NCI-H2081 treated with DMSO at 0.1 percent for 48 hours (cell line): ENCODE results near the gene HOXA9.

Experiments
- DNase-seq: peaks from one replicate; lab custom pipeline; 2025; lab: John Stamatoyannopoulos, UW

HOXA9 gene

DNA sequence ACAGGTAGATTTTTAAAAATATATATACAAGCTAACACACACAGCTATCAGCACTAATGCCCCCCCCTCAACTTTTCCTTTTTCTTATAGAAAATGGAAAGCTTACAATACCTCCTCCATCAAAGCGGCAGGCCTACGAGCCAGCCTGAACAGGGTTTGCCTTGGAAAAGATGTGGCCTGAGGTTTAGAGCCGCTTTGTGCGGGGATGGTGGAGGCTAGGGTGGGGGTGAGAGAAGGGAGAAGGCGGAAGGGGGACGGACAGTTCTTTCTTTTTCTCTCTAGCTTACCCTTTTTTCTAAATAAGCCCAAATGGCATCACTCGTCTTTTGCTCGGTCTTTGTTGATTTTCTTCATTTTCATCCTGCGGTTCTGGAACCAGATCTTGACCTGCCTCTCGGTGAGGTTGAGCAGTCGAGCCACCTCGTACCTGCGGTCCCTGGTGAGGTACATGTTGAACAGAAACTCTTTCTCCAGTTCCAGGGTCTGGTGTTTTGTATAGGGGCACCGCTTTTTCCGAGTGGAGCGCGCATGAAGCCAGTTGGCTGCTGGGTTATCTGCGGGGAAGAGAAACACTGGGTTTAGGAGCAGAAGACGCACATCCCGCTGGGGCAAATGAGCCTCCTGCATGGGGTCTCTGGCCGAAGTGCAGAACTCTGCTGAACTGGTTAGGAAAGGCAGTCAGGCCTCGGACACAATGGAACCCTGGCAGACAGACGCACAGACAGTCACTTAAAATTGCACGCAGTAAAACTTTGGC lies 1.9 kb downstream of the HOXA9 start:
- DNase-seq, result no peak

- DNase-seq, result no peak
Observed at GRCh38 chr7:27162561-27163287, 2.6 kb downstream of the HOXA9 start.

DNA sequence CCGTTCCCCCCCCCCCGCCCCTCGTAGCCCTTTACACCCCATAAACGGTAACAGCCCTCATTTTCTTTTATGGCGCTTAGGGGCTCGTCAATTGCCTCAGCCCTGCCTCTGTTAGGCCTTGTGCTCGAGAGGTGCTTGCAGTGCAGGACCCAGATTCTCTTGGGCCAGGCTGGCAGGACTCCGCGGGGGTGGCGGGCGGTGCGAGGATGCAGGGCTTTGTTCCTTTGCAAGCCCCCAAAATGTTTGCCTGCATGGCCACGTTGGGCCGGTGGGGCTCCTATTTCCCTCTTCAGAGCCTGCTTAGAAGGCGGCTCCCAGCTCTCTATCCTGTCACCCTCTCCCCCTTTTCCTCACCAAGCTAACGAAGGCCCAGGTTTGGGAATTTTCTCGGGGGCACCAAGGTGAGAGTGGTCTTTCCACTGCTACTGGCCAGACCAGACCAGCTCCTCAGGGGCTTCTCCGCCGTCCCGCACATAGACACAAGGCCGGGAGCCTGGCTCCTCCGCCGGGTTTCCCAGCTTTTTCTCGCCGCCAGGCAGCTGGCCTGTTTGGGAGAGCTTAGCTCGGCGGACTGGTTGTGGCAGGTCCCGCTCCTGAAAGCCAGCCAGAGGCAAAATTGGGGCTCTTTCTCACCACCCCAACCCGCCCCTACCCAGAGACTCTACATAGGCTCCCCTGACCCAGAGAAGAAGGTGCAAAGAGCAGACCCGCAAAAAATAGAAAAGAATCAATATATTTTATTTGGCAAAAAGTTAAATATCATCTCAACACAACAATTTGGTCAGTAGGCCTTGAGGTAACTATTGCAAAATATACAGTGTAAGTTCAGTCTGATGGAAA lies 3.4 kb downstream of the HOXA9 start:
- DNase-seq, result no peak

DNA sequence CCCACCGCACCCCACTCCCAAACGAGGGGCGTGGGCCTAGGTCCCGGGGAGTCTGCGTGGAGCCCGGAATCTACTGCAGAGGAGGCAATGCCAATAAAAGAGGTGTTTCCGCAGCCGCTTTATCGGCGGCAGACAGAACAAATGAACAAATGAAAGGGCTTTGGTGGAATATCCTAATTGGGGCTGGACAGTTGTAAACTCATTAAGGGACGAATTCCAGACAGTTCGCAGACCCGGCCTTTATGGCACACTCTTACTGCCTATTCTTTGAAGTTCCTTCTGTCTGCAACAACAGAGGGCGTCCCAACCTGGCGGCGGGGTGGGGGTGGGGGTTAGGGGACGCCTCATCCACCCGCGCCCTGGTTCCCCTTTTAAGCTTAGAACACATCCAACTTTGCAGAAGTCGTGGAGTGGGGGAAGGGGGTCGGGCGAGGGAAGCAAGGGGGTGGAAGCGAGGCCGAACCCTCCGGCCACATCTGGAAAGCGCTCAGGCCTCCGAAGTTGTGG lies 4.1 kb downstream of the HOXA9 start:
- DNase-seq, result no peak

DNA sequence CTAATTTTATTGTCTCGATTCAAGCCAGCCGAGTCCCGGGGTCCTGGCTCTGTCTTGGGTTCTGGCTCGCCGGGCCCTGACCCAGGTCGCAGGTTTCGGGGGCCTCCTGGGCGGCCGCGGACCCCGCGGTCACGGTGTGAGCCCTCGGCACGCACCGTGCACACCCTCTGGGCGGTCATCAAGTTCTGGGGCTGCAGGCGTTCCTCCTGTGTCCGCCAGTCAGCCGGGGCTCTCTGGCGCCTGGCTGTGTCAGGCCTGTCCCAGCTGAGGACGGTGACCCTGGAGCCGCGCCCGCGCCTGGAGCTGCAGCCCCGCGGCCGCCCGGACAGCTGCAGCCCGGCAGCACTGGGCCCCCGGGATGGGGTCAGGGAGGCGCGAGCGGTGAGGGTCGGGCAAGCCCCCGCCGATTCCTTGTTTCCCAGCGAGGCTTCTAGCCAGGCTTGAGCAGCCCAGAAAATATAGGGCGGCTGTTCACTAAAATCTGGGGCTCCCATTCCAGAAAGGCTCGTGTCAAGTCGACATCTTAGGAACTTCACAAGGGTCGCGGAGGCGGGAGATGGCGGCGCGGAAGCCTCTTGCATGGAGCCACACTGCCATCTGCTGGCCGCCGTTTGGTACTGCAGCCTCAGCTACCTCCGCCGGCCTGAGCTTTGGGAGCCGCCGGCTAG lies 4.7 kb downstream of the HOXA9 start:
- peak; percentile 40 for DNase-seq

- DNase-seq, result no peak
Observed at GRCh38 chr7:27160145-27160545, 5.2 kb downstream of the HOXA9 start.

- DNase-seq, result no peak
Observed at GRCh38 chr7:27159266-27160144, 5.8 kb downstream of the HOXA9 start.

DNA sequence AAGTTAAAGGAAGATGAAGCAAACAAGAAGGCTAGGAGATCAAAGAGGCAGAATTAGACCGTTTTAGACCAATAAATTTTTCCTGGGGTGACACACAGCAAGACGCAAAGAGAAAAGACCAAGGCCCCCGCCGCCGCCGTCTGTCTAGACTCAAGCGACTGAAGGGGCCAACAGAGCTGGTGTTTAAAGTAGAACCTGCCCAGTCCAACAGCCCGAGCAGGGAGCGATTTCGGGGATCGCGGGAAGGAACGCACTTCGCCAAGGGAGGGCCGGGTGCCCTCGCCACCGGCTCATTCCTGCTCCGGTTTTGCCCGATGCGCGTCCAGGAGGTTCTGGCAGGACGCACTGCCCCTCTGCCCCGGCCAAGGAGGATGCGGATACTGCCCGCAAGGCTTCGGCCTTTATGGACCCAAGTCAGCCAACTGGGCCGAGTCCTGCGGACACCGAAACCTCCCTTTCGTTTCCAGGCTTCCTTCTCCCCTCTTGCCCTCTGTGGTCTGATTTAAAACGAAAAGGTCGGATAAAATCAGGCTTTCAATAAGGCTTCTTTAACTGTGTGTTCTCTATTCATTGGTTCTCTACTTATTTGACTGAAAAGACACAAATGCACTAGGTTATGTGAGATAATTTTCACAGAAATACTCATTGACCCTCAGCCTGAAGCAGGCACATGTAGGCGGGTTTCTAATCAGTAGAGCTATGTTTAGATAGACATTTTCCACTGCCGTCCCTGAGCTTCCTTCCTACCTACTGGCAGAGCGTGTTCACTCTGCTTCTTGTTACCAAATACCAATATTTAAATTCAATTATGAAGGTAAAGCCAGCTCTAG lies 6.7 kb downstream of the HOXA9 start:
- DNase-seq, result no peak

DNA sequence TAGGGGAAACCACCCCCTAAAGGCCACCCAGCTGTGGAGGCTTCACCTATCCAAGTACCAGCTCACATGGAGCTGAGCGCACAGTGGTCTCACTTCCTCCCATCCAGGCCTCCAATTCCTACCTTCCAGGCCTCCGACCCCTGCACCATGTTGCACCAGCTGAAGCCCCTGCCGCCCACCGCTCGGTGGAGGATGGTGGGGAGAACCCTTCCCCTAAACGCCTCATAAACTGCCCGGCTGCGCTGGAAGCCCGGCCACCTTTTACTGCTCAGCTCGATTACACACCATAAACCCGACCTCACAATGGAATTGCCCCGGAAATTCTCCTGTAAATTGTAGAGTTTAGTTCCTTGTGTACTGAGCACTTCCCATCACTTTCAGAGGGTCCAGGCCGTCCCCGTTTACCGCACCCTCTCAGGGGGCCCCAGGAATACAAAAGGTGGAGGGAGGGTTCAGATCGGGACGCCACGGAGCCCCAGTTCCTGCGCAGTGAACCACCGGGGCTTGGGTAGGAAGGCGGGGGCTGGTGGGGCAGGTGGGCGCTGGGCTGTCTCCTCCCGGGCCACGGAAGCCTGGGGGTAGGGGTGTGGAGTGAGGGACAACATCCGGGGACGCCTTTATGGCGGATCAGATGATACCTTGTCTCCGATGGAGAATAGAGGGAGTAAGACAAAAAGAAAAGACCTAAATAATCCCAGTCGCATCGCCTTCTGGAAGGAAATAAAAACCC lies 7.5 kb downstream of the HOXA9 start:
- DNase-seq, result no peak

DNA sequence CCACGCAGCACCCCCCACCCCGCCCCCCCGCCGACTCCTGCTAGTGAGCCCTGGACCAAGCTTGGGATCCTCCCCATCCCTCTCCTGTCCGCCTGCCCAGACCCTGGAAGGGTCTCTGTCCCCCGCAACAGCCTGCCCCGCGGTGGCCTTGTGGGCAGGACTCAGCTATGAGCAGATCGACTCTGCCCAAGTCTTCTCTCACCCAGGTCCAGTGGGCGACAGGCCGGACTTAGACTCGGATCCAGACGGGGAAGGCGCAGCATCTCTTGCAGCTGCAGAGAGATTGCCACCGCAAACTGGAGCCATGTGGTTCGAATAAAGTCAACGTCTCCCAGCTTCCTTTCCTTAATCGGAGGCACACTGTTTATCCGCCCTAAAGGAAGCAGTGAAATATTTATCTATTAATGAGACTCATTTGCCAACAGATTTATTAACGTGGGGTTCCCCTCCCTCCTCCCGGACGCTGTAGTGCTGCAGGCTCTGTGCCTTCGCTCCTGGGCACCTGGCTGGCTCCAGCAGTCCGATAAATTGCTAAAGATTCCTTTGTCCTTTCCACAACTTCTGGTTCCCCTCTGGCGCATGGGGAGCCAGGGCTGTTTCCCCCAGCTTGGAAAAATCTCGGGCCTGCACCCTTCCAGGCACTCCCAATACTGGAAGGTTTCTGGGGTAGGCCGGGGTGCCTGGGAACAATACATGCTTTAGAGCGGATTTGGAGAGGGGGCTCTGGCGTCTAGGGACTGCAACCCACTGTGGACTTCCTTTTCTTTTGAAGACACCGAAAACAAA lies 8.2 kb downstream of the HOXA9 start:
- DNase-seq, result no peak

DNA sequence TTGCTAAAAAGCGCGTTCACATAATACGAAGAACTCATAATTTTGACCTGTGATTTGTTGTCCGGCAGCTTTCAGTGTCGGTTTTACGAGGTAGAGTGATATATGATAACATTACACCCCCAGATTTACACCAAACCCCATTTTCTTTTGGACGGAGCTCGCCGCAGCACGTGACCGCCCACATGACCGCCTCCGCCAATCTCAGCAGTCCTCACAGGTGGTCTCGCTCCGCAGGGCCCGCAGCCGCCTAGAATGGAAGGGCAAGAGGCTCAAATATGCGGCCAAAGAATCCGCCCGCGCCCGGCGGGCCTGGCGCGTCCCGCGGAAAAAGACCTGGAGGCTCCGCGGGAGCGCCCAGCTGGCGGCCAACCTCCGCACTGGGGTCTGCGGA lies 8.8 kb downstream of the HOXA9 start, which contains the start of gene HOXA7:
Gene HOXA7, minus strand, starts transcription at position 168 of the 391 bp plus-strand sequence. Its CDS starts 130 bp downstream, at position 38.
- no peak for DNase-seq

GRCh38 chr7:27155816-27156507 lies 9.4 kb downstream of the HOXA9 start:
- no peak for DNase-seq

DNA sequence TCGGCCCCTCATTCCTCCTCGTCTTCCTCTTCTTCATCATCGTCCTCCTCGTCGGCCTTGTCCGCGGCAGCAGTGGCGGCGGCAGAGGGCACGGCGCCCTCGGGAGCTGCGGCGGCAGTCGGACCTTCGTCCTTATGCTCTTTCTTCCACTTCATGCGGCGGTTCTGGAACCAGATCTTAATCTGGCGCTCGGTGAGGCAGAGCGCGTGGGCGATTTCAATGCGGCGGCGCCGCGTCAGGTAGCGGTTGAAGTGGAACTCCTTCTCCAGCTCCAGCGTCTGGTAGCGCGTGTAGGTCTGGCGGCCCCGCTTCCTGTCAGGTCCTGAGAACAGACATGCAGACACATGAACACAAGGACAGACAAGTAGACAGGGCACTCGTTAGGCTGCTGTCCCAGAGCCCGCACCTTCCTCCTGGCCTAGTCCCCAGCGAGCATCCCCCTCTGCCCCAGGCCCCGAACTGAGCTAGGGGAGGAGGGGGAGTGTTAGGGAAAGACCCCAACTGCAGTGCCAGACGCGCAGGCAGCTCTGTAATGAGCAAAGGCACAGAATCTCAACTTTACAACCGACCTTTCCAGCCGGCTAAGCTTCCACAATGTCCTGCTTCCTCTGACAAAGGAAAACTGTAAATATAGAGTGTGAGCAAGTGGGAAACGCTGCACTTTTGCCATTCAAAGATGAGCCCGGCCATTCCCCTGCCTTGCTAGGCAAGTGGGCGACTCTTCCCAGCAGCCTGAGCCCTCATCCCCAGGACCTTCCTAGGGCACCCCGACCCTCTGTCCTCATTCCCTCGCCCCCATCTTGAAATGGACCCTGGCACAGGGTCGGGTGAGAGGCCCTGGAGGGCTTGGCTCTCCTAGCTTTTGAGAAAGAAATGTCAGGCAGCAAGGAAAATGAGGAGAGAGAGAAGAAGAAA lies 10.2 kb downstream of the HOXA9 start:
- no peak for DNase-seq

DNA sequence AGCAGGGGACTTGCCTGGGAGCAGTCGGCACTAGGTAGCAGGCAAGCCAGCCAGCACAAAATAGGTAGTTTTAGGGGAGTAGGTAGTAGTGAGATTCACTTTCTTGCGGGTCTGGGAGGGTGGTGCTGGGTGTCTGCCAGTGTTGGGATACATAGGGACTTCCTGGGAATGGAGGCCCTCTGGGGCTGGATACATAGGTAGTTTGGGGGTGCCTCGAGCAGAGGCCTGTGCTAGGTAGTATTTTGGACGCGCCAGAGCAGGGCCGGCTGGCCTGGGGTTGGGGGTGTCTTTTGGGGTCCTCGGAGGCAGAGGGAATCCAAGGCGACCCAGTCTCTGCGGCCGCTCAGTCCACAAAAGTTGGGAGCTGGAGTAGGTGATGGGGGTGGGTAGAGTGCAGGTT lies 11.0 kb downstream of the HOXA9 start:
- no peak for DNase-seq

- DNase-seq, result no peak
Observed at GRCh38 chr7:27153526-27153925, 11.8 kb downstream of the HOXA9 start.

- no peak for DNase-seq
Observed at GRCh38 chr7:27152816-27153442, 12.4 kb downstream of the HOXA9 start.
